Hematopoietic multipotent progenitor cell (in vitro differentiated cells): Measurements from ENCODE around the gene MBLAC2. TPM values are rescaled to one million over a fixed set of nuclear protein-coding genes. Genes with fewer than 3 reads are reported as not detected.

Experiments used
- DNase-seq, 3 donors: peaks; one replicate each; pipeline ENCODE4 v3.0.0-alpha.2; 2011 to 2015; ENCODE audit warnings: low read depth in 2 of 3, low spot score in 2 of 3
- total RNA-seq: library from RNA; depleted of rRNA; stranded (reverse); fragments of >200 nt; gene quantifications from one replicate; pipeline ENCODE4 v1.2.3, GENCODE V29; 2012

The MBLAC2 gene
- total RNA-seq, 1 donor, result 12.9 TPM

- no peak for DNase-seq
Observed at GRCh38 chr5:90472783-90473395, 1.7 kb downstream of the MBLAC2 start.

- no peak for DNase-seq
Observed at GRCh38 chr5:90461288-90461687, 13.3 kb downstream of the MBLAC2 start.

GRCh38 chr5:90446961-90447360 lies 27.6 kb downstream of the MBLAC2 start:
- DNase-seq, result no peak

DNA sequence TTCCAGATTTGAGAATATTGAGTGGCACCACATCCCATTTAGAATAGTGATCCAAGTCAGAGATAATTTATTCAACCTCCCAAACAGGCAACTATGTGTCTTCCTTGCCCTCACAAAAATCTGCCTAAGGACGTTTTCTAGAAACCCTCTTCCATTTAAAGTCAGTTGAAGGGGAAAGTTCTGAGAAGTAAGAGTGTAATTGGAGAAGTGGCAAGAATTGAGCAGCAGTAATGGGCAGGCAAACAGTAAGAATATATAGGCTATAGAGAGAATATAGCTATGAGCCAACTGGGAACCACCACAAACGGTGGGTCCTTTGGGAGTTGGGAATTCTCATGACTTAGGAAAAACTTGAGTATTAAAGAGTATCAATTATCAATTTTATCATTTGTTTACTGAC lies 33.9 kb downstream of the MBLAC2 start:
- no peak for DNase-seq

DNA sequence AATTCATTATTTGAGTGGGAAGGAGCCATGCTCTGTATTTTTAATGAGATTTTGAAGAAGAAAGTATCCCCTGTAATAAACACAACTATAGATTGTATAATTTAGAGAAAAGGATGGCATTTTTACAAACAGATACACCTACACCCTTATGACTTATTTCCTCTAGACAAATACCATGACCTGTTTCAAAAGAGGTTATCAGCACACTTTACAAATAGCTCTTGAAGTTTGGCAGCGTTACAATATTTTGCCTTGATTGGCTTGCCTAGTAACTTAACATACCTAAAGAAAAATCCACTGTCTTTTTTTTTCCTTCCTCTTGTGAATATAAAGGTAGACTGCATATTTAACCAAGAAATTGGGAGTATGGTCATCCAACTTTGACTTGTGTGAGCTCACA lies 36.5 kb downstream of the MBLAC2 start:
- no peak for DNase-seq

- no peak for DNase-seq
Observed at GRCh38 chr5:90437663-90438062, 36.9 kb downstream of the MBLAC2 start.

GRCh38 chr5:90434116-90434714 lies 40.4 kb downstream of the MBLAC2 start:
- DNase-seq, result peak; percentile 21 to 82 (median 59)

DNA sequence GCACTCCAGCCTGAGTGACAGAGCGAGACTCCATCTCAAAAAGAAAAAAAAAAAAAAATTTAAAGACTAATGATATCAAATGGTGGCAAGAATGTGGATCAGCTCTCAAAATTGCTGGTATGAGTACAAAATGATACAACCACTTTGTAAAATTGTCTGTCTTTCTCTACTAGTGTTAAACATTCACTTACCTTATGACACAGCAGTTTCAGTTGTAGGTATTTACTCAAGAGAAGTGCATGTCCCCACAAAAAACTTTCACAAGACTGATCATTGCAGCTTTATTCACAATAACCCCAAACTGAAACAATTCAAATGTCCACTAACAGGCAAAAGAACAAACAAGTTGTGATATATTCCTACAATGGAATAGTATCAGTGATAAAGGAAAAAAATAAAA lies 50.3 kb downstream of the MBLAC2 start:
- DNase-seq, result no peak

DNA sequence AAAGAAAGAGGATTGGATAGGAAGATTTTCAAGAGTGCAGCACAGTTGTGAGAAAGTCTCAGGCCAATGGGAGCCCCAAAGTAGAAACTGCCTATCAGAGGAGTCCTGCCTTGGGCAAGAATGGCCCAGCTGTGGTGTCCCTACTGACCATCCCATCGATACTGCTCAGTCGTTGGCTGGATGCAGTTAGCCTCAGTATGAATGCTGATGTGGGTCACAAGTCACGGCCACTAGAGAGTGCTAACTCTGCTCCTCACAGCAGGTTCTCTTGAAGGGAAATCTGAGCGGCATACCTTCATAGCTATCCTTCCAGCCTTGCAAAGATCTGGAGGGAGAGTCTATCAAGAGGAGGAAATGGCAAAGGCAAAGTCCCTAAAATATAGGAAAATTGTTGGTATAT lies 53.4 kb downstream of the MBLAC2 start:
- DNase-seq, result peak in 1 of 3 donors; percentile 18

DNA sequence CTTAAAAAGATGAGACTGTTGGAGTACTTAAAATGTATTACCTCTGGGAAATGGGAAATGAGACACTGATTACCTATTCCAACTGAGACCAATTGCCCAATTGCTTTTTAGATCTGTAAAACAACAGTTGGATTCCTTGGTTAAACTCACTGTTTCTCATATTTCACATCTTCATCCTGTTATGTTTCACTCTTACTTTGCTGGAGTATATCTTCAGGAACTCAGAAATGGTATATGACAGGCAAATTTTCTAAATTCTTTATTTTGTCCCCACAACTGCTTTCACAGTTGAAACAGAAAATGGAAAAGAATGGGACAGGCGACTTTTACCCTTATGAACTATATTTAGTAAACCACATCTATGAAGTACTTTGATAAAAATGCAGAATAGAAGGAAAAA lies 56.4 kb downstream of the MBLAC2 start:
- DNase-seq, result no peak

DNA sequence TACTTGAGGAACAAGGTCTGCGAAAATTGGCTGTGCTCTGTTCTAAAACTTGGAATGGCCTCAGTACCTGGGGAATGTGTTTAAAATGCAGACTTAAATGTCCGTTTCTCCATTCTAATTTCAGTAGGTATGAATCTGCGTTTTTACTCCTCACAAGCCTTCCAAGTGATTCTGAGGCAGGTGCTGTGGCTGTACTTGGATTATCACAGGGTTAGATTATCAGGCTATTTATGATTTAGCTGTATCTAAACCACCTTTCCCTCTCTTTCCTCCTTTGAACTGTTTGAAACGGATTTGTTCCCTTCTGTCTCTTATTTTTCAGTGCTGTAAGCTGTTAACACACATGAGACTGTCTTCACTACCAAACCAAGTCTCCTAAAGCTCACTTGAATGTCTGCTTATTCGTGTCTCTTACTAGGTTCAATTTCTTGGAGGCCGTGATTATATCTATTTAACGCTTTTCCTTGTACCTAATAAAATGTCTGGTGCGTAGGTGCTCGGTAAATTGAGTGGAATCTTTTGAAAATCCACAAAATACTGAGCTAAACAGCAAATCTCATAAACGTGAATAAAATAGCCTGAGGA lies 64.3 kb downstream of the MBLAC2 start:
- DNase-seq, result peak in 1 of 3 donors; percentile 36

DNA sequence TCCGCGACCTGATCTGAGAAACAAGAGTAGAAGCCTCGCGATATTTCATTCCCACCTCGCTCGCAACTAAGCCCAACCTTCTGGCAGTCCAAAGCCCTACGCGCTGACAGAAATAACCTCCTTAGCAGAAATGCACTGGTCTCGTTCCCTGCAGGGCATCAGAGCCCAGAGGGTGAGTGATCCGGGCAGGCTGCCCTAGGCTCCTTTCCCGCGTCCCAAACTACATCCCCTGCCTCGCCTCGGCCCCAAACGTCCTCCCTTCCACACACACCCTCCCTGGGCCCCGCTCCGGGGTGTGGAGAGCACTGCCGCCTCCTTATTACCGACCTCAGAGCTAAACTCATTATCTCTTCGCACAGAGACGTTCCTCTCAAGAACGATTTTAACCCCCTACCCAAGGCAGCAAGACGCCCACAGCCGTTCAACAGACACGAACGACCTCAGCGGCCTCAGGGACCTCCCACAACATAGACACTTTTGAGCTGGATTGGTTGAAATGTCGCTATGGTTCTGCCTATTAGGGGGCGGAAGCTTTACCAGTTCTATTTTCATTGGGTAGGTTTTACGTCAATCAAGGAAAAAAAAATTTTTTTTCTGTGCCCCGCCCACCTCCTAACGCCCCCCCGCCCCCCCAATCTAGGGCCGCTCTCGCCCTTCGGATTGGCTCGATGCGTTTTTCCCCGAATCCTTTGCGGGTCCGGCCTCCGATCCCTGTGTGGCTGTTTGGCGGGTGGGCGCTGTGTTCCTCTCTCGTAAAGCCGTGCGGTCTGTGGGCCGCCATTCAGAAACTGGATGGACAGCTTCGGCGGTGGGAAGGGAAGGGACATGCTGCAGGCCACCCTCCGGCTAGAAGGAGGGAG lies 65.0 kb downstream of the MBLAC2 start, which contains the start of gene CETN3:
Gene CETN3, minus strand, starts transcription at position 439 of the 860 bp plus-strand sequence. Its CDS starts 95 bp downstream, at position 344.
- peak; percentile 79 to 97 (median 94) for DNase-seq

GRCh38 chr5:90408571-90409317 lies 65.8 kb downstream of the MBLAC2 start:
- no peak for DNase-seq

Other genes with a start within 250 kb of the MBLAC2 start
- gene CETN3, start 65.0 kb downstream of the MBLAC2 start, total RNA-seq, result 0.54 TPM
- 1.9 TPM for gene POLR3G, start 93 bp upstream of the MBLAC2 start, total RNA-seq
- gene LYSMD3, start 54.8 kb upstream of the MBLAC2 start, total RNA-seq, result 5.9 TPM
- 0.27 TPM for gene ADGRV1, start 84.0 kb upstream of the MBLAC2 start, total RNA-seq